SK-N-SH (cell line): ENCODE measurements around the gene CD99L2. TPM values are rescaled to one million over a fixed set of nuclear protein-coding genes. Genes with fewer than 3 reads are reported as not detected.

Experiments
- CTCF ChIA-PET: fragments of 300-600, 350-600 bp; formaldehyde crosslinking; extraction: SDS; loops from one replicate; lab custom pipeline; 2021; lab: Yijun Ruan, JAX
- POLR2A ChIA-PET: fragments of 350-600 bp; sonication (Branson Sonifier 250); formaldehyde crosslinking; extraction: SDS; loops from one replicate; lab custom pipeline; 2020; ENCODE audit warnings: antibody characterized with exemption, inconsistent platforms; lab: Yijun Ruan, JAX
- DNase-seq: peaks from one replicate; pipeline ENCODE4 v3.0.0; 2012
- H2AFZ ChIP-seq: fragments of 200-600 bp; sonication (generic); 2 replicates; pipeline ENCODE4 v1.8.1; 2016; ENCODE audit warnings: antibody characterized with exemption, mild to moderate bottlenecking, low read depth
- H3F3A ChIP-seq: fragments of 200-600 bp; sonication (generic); replicated peaks from 2 replicates; pipeline ENCODE3; 2016; ENCODE audit warnings: antibody characterized with exemption, mild to moderate bottlenecking; ENCODE audit not compliant: insufficient read depth
- H3K27ac ChIP-seq, 2 experiments: fragments of 200-500 bp in 1 of 2; fragments of 200-600 bp in 1 of 2; sonication (Bioruptor generic) in 1 of 2; sonication (generic), shearing (Covaris generic) in 1 of 2; 2 replicates each; pipeline versions ENCODE4 v1.5.1 to v1.6.1; 2014 to 2016; ENCODE audit warnings: low read depth in 2 of 2, inconsistent platforms in 1 of 2, low read length in 1 of 2, mild to moderate bottlenecking in 1 of 2, mixed read lengths in 1 of 2
- H3K27me3 ChIP-seq: fragments of 200-600 bp; sonication (generic), shearing (Covaris generic); 2 replicates; pipeline ENCODE4 v1.6.1; 2016; ENCODE audit warnings: mixed run types; ENCODE audit not compliant: insufficient read depth
- H3K36me3 ChIP-seq, 2 experiments: fragments of 200-500 bp in 1 of 2; fragments of 200-600 bp in 1 of 2; sonication (Bioruptor generic) in 1 of 2; sonication (generic) in 1 of 2; replicated peaks in 1 of 2; 2 replicates each; pipeline versions ENCODE3 to v1.5.1; 2014 to 2016; ENCODE audit warnings: low read length in 1 of 2, mild to moderate bottlenecking in 1 of 2; ENCODE audit not compliant: insufficient read depth in 2 of 2, control insufficient read depth in 1 of 2
- H3K4me1 ChIP-seq, 2 experiments: fragments of 200-500 bp in 1 of 2; fragments of 200-600 bp in 1 of 2; sonication (Bioruptor generic) in 1 of 2; sonication (generic), shearing (Covaris generic) in 1 of 2; 2 replicates each; pipeline versions ENCODE4 v1.5.1 to v1.6.1; 2014 to 2016; ENCODE audit warnings: low read depth in 1 of 2, low read length in 1 of 2, mixed run types in 1 of 2; ENCODE audit not compliant: insufficient read depth in 2 of 2, control insufficient read depth in 1 of 2
- H3K4me2 ChIP-seq: fragments of 200-600 bp; sonication (generic), shearing (Covaris generic); 2 replicates; pipeline ENCODE4 v1.6.1; 2017; ENCODE audit warnings: mixed run types
- H3K4me3 ChIP-seq, 2 experiments: fragments of 200-500 bp in 1 of 2; fragments of 200-600 bp in 1 of 2; sonication (Bioruptor generic) in 1 of 2; sonication (generic), shearing (Covaris generic) in 1 of 2; 2 replicates each; pipeline versions ENCODE4 v1.5.1 to v1.8.1; 2014 to 2016; ENCODE audit warnings: low read depth in 2 of 2, inconsistent platforms in 1 of 2, low read length in 1 of 2, mild to moderate bottlenecking in 1 of 2, mixed read lengths in 1 of 2, moderate library complexity in 1 of 2
- H3K79me2 ChIP-seq: fragments of 200-600 bp; sonication (generic); 2 replicates; pipeline ENCODE4 v1.8.1; 2017; ENCODE audit warnings: mild to moderate bottlenecking; ENCODE audit not compliant: insufficient read depth
- H3K9ac ChIP-seq: fragments of 200-600 bp; sonication (generic); 2 replicates; pipeline ENCODE4 v1.6.1; 2017; ENCODE audit warnings: mixed run types
- H3K9me2 ChIP-seq: fragments of 200-600 bp; sonication (generic); 2 replicates; pipeline ENCODE4 v1.6.1; 2017; ENCODE audit warnings: mixed run types
- H3K9me3 ChIP-seq: fragments of 200-600 bp; sonication (generic); 2 replicates; pipeline ENCODE4 v1.6.1; 2017; ENCODE audit warnings: mixed run types, mild to moderate bottlenecking, moderate library complexity
- H4K20me1 ChIP-seq: fragments of 200-600 bp; sonication (generic); 2 replicates; pipeline ENCODE4 v1.6.1; 2017; ENCODE audit warnings: mild to moderate bottlenecking, mixed run types; ENCODE audit not compliant: insufficient read depth
- CHD2 ChIP-seq: fragments of 150-350 bp; IDR thresholded peaks from 2 replicates; pipeline ENCODE4 v1.6.1; 2018; ENCODE audit warnings: low read length; ENCODE audit not compliant: partially characterized antibody
- ELF1 ChIP-seq: IDR thresholded peaks from 2 replicates; pipeline ENCODE4 v1.4.0; 2012
- EP300 ChIP-seq, 2 experiments: IDR thresholded peaks; 2 replicates each; pipeline versions ENCODE4 v1.4.0 to v1.6.1; 2012; ENCODE audit warnings: borderline replicate concordance in 1 of 2, low read depth in 1 of 2, low read length in 1 of 2
- EZH2phosphoT487 ChIP-seq: fragments of 200-600 bp; sonication (generic); IDR thresholded peaks from 2 replicates; pipeline ENCODE4 v1.6.1; 2017; ENCODE audit warnings: low read depth, mixed run types, mild to moderate bottlenecking, antibody characterized with exemption, moderate library complexity, borderline replicate concordance
- FOXJ3 ChIP-seq: sonication (generic); formaldehyde crosslinking; IDR thresholded peaks from 2 replicates; pipeline ENCODE4 v1.5.1; 2020; ENCODE audit warnings: mild to moderate bottlenecking, missing genetic modification reagents
- GABPA ChIP-seq: IDR thresholded peaks from 2 replicates; pipeline ENCODE4 v1.4.0; 2012; ENCODE audit warnings: low read depth, mild to moderate bottlenecking
- JUND ChIP-seq: IDR thresholded peaks from 2 replicates; pipeline ENCODE4 v1.4.0; 2012
- MXI1 ChIP-seq: IDR thresholded peaks from 2 replicates; pipeline ENCODE4 v1.6.1; 2012; ENCODE audit warnings: mild to moderate bottlenecking, low read depth, low read length, improper control_type of control experiment
- NFIC ChIP-seq: IDR thresholded peaks from 2 replicates; pipeline ENCODE4 v1.4.0; 2012; ENCODE audit warnings: borderline replicate concordance
- NRF1 ChIP-seq: IDR thresholded peaks from 2 replicates; pipeline ENCODE4 v1.6.1; 2012; ENCODE audit warnings: low read depth, mild to moderate bottlenecking, low read length
- RAD21 ChIP-seq: IDR thresholded peaks from 2 replicates; pipeline ENCODE4 v1.6.1; 2012; ENCODE audit warnings: mild to moderate bottlenecking, low read length
- RCOR1 ChIP-seq: fragments of 150-350 bp; IDR thresholded peaks from 2 replicates; pipeline ENCODE4 v1.6.1; 2017; ENCODE audit warnings: antibody characterized with exemption, low read length
- SIN3A ChIP-seq: IDR thresholded peaks from 2 replicates; pipeline ENCODE4 v1.6.1; 2012; ENCODE audit warnings: low read depth, mild to moderate bottlenecking, low read length, moderate library complexity, borderline replicate concordance
- SMC3 ChIP-seq: IDR thresholded peaks from 2 replicates; pipeline ENCODE4 v1.6.1; 2012; ENCODE audit warnings: low read depth, low read length, improper control_type of control experiment
- TCF12 ChIP-seq: IDR thresholded peaks from 2 replicates; pipeline ENCODE4 v1.4.0; 2012
- TEAD4 ChIP-seq: IDR thresholded peaks from 2 replicates; pipeline ENCODE4 v1.4.0; 2012; ENCODE audit warnings: mild to moderate bottlenecking, borderline replicate concordance; ENCODE audit not compliant: insufficient read depth
- WGBS: methylation state at CpG from one replicate; pipeline ENCODE4 v1.1.6; 2017; ENCODE audit warnings: low lambda C conversion rate; 5-methylcytosine and 5-hydroxymethylcytosine counted together
- polyA plus RNA-seq, 3 experiments: library from polyadenylated mRNA; depleted of rRNA; stranded (reverse); fragments of >200 nt; gene quantifications; 2 replicates each; pipeline ENCODE4 v1.2.3, GENCODE V29; 2012
- TF ChIP-seq, protein P1 (sequence below): IDR thresholded peaks from 2 replicates; pipeline ENCODE4 v1.4.0; 2012; ENCODE audit warnings: low read depth
- TF ChIP-seq, protein P2 (sequence below): IDR thresholded peaks from 2 replicates; pipeline ENCODE4 v1.6.1; 2012; ENCODE audit warnings: mild to moderate bottlenecking, low read depth, low read length, moderate library complexity
- TF ChIP-seq, protein P3 (sequence below): fragments of 150-350 bp; IDR thresholded peaks from 2 replicates; pipeline ENCODE4 v1.6.1; 2017; ENCODE audit warnings: antibody characterized with exemption, low read length, low read depth, borderline replicate concordance

CD99L2 gene
- polyA plus RNA-seq, 1 of the 3 experiments (the other 2 are of a cell fraction), result 57.7 TPM

DNA sequence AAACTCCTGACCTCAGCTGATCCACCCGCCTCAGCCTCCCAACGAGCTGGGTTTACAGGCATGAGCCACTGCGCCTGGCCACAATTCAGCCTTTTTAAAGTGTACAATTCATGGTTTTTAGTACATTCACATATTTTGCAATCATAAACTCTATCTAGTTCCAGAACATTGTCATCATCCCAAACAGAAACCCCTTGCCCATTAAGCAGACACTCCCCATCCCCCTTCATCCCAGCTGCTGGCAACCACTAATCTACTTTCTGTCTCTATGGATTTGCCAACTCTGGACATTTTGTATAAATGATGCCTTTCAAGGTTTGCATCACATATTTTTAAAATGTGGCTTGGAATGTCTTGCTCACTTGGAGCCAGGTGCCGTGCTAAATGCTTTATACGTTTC, 4.5 kb downstream of the CD99L2 start:
- 51% methylated on average over 5 of the region's 5 CpGs for WGBS
- H3K36me3 ChIP-seq, result no peaks in the 10 kb centered on the region
- no peaks in the 10 kb centered on the region for H3K9me3 ChIP-seq
- TF ChIP-seq NRF1 (no peak), CHD2 (no peak), JUND (no peak), MXI1 (no peak), TEAD4 (no peak), SIN3A (no peak)
- TF ChIP-seq, protein P1, sequence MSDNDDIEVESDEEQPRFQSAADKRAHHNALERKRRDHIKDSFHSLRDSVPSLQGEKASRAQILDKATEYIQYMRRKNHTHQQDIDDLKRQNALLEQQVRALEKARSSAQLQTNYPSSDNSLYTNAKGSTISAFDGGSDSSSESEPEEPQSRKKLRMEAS, result no peak
- H3K4me1 ChIP-seq, result no peaks in the 10 kb centered on the region; a peak in 1 of 4 replicates
- POLR2A ChIA-PET, result no interaction called here
- no peak for DNase-seq
- H3F3A ChIP-seq, result no peaks in the 10 kb centered on the region
- H3K9me2 ChIP-seq, result no peaks in the 10 kb centered on the region
- no peak overlapping the region for H3K4me3 ChIP-seq
- no peaks in the 10 kb centered on the region for H3K27me3 ChIP-seq
- H4K20me1 ChIP-seq, result no peaks in the 10 kb centered on the region
- CTCF ChIA-PET, result no interaction called here
- no peak overlapping the region for H3K4me2 ChIP-seq
- H3K9ac ChIP-seq, result no peak overlapping the region
- no peak overlapping the region for H2AFZ ChIP-seq
- H3K79me2 ChIP-seq, result peaks cover 18% of the 10 kb centered on the region; the same call in 1 of the 2 replicates
- H3K27ac ChIP-seq, result no peak overlapping the region

DNA sequence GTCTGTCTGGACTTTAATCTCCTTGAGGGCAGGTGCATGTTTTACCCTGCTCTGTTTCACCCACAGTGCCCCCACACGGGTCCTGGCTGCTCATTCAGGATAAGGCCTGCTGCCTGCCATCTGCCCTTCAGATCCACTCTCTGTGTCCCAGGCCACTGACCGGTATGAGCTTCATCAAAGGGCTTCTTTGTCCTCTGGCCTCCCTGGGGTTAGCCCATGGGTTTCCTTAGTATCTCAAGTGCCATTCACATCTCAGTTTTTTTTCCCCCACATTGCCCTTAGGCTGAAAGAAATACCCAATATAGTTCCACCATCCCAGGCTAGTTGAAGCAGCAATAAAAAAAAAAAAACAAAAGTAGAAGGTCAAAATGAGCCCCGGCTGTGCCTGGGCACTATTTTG, 9.3 kb downstream of the CD99L2 start:
- TF ChIP-seq TCF12, result no peak
- H3K4me3 ChIP-seq, result no peak overlapping the region
- H3K9me2 ChIP-seq, result no peaks in the 10 kb centered on the region
- POLR2A ChIA-PET, result no interaction called here
- H2AFZ ChIP-seq, result no peak overlapping the region
- H3K79me2 ChIP-seq, result 0 out of 2 replicates have a peak, but pooled peaks cover 11% of the 10 kb centered on the region
- no peak overlapping the region for H3K9ac ChIP-seq
- no peaks in the 10 kb centered on the region for H3K27me3 ChIP-seq
- DNase-seq, result no peak
- H4K20me1 ChIP-seq, result no peaks in the 10 kb centered on the region
- H3K4me1 ChIP-seq, result no peaks in the 10 kb centered on the region
- H3F3A ChIP-seq, result no peaks in the 10 kb centered on the region
- CTCF ChIA-PET, result no interaction called here
- H3K4me2 ChIP-seq, result no peak overlapping the region
- WGBS, result 56% methylated on average over 2 of the region's 3 CpGs
- H3K27ac ChIP-seq, result no peak overlapping the region
- no peaks in the 10 kb centered on the region for H3K36me3 ChIP-seq
- H3K9me3 ChIP-seq, result no peaks in the 10 kb centered on the region

DNA sequence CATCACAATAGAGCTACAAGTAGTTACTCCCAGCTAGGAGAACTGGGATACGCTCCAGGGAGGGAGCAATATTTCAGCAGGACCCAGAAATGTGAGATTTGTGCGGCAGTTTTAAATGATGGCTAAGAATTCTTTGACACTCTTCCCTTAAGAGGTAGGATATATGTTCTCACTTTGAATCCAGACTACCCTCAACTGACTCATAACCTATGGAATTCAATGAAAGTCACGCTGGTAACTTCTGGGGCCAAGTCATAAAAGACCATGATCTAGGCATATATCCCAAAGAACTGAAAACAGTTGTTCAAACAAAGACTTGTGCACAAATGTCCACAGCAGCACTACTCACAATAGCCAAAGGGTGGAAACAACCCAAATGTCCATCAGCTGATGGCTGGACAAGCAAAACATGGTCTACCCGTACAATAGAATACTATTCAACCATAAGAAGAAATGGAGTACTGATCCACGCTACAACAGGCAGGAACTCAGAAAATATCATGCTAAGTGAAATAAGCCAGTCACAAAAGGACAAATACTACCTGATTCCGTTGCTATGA, 10.5 kb downstream of the CD99L2 start:
- Histone ChIP-seq H3K4me2 (no peak overlapping the region), H3K9me3 (no peaks in the 10 kb centered on the region), H4K20me1 (no peaks in the 10 kb centered on the region), H3K4me1 (no peaks in the 10 kb centered on the region), H3K79me2 (0 out of 2 replicates have a peak, but pooled peaks cover 11% of the 10 kb centered on the region), H3K36me3 (no peaks in the 10 kb centered on the region), H3K27ac (no peak overlapping the region), H3K4me3 (no peak overlapping the region), H3F3A (no peaks in the 10 kb centered on the region), H3K9me2 (no peaks in the 10 kb centered on the region), H3K9ac (no peak overlapping the region), H3K27me3 (no peaks in the 10 kb centered on the region), H2AFZ (no peak overlapping the region)
- TF ChIP-seq SMC3, result no peak
- TF ChIP-seq FOXJ3 (CRISPR knock-in tag), result no peak
- TF ChIP-seq NFIC, result no peak
- TF ChIP-seq RAD21, result no peak
- no peak for TF ChIP-seq GABPA
- TF ChIP-seq JUND, result no peak
- TF ChIP-seq, protein P2, sequence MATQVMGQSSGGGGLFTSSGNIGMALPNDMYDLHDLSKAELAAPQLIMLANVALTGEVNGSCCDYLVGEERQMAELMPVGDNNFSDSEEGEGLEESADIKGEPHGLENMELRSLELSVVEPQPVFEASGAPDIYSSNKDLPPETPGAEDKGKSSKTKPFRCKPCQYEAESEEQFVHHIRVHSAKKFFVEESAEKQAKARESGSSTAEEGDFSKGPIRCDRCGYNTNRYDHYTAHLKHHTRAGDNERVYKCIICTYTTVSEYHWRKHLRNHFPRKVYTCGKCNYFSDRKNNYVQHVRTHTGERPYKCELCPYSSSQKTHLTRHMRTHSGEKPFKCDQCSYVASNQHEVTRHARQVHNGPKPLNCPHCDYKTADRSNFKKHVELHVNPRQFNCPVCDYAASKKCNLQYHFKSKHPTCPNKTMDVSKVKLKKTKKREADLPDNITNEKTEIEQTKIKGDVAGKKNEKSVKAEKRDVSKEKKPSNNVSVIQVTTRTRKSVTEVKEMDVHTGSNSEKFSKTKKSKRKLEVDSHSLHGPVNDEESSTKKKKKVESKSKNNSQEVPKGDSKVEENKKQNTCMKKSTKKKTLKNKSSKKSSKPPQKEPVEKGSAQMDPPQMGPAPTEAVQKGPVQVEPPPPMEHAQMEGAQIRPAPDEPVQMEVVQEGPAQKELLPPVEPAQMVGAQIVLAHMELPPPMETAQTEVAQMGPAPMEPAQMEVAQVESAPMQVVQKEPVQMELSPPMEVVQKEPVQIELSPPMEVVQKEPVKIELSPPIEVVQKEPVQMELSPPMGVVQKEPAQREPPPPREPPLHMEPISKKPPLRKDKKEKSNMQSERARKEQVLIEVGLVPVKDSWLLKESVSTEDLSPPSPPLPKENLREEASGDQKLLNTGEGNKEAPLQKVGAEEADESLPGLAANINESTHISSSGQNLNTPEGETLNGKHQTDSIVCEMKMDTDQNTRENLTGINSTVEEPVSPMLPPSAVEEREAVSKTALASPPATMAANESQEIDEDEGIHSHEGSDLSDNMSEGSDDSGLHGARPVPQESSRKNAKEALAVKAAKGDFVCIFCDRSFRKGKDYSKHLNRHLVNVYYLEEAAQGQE, result no peak
- TF ChIP-seq, protein P3, sequence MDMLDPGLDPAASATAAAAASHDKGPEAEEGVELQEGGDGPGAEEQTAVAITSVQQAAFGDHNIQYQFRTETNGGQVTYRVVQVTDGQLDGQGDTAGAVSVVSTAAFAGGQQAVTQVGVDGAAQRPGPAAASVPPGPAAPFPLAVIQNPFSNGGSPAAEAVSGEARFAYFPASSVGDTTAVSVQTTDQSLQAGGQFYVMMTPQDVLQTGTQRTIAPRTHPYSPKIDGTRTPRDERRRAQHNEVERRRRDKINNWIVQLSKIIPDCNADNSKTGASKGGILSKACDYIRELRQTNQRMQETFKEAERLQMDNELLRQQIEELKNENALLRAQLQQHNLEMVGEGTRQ, result no peak
- TF ChIP-seq EZH2phosphoT487, result no peak
- no peak for TF ChIP-seq TEAD4
- no peak for TF ChIP-seq NRF1
- TF ChIP-seq RCOR1, result no peak
- no peak for TF ChIP-seq EP300 (IDR thresholded peaks at IDR 0.05; ENCODE audit: borderline replicate concordance in 1 of 2, low read depth in 1 of 2, low read length in 1 of 2)
- no peak for TF ChIP-seq ELF1
- ChIA-PET POLR2A (interaction anchor here (0.6 kb wide), 1 partner anchor 10 kb away, joined by 3 read pairs; no protein-coding TSS in a partner anchor), CTCF (no interaction called here)
- 52% methylated on average over 6 of the region's 6 CpGs for WGBS
- no peak for DNase-seq
